ENCODE data around the gene CD79B. TPM values are rescaled to one million over a fixed set of nuclear protein-coding genes. Genes with fewer than 3 reads are reported as not detected.
"Not testable (repeated sequence)": the region's sequence is repeated elsewhere in the genome, so short reads cannot be mapped to it uniquely, and the experiment has no call there.

CD79B gene
- total RNA-seq, 2 donors from 2014 or later = 33.8 to 58.6 TPM

DNA sequence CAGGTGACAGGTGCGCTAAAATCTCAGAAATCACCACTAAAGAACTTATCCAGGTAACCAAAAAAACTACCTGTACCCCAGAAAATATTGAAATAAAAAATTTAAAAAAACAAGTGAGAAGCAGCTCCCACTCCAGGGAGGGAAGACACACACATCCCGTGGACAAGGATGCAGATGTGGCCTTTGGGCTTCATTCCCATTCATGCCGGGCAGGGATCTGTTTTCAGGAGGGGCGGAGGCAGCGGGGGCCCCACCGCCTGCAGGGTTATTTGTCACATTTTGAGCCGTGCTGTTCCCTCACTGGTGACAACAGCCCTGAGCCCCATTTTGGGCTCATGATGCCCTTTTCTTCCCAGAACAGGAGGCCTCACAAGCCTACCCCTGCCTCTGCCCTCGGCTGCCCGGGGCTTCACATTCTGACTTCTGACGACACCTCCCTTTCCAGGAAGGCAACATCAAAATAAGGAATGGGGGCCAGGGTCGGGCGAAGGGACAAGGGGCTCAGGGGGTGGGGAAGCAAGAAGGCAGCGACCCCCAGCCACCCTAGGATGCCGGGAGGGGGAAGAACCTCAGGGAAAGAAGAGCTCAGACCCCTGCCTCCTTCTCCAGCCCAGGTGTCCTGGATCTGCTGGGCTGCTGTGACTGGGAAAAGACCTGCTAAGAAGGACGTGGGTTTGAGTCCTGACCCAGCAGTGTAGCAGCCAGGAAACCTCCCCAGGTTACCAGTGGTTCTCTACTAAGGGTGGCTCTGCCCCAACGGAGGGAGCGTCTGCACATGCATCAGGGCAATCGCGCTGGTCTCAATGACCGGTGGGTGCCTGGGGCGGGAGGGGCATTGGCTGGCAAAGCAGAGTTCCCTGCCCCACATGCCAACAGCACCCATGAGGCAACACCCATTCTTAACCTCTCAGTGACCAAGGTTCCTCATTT lies 2.3 kb upstream of the CD79B start:
- Mint-ChIP-seq H3K27me3 (peaks cover 0 to 2% of the 10 kb centered on the region in 2 donors), H3K27ac (no peak overlapping the region), H3K4me1 (ENCODE audit: low read depth in 2 of 2) (peaks cover 14 to 16% of the 10 kb centered on the region in 2 donors), H3K36me3 (no peaks in the 10 kb centered on the region), H3K4me3 (no peak overlapping the region), H3K9me3 (no peaks in the 10 kb centered on the region)
- DNase-seq (ENCODE audit: low spot score) (no peak), ATAC-seq (no peak)

- Mint-ChIP-seq H3K27me3 (peaks cover 0 to 2% of the 10 kb centered on the region in 2 donors), H3K36me3 (no peaks in the 10 kb centered on the region), H3K4me1 (ENCODE audit: low read depth in 2 of 2) (peaks cover 14 to 16% of the 10 kb centered on the region in 2 donors), H3K27ac (no peak overlapping the region), H3K9me3 (no peaks in the 10 kb centered on the region), H3K4me3 (no peak overlapping the region)
- DNase-seq (ENCODE audit: low spot score) (no peak), ATAC-seq (no peak)
Measured at GRCh38 chr17:63933598-63933997, 1.5 kb upstream of the CD79B start.

- peaks cover 0 to 2% of the 10 kb centered on the region in 2 donors for H3K27me3 Mint-ChIP-seq
- no peak for DNase-seq (ENCODE audit: low spot score)
- H3K27ac Mint-ChIP-seq = peak overlapping the region; percentile 55 to 89
- H3K9me3 Mint-ChIP-seq = no peaks in the 10 kb centered on the region
- peaks cover 14 to 16% of the 10 kb centered on the region in 2 donors for H3K4me1 Mint-ChIP-seq (ENCODE audit: low read depth in 2 of 2)
- peak overlapping the region; percentile 88 for H3K4me3 Mint-ChIP-seq
- H3K36me3 Mint-ChIP-seq = no peaks in the 10 kb centered on the region
- no peak for ATAC-seq
Measured at GRCh38 chr17:63932721-63933120, 590 bp upstream of the CD79B start.

DNA sequence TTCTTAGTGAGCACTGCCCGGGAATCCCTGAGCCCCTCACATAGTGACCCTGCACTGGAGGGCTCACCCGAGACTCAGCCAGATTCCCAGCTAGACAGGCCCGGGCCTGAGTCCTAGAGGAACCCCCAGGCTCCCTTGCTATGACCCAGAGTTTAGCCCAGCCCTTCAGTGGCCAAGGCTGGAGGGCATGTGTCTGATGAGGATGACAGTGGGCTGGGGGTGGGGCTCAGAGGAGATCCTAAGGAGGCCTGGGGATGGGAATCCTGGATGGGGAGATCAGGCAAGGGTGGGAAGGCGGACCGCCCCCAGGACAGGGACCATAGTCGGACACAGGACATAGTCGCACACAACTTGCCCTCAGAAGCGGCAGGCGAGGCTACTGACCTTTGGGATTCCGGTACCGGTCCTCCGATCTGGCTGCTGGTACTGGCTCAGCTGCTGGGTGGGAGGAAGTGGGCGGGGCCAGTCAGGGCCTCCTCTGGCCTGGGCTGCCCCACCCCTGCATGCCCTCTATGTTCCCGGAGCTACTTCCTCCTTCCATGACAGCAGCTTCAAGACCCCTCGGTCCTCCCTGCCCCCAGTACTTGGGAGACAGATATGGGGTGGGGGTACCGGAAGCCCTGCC lies 1.1 kb downstream of the CD79B start:
- no peaks in the 10 kb centered on the region for H3K9me3 Mint-ChIP-seq
- ATAC-seq (peak; percentile 84 to 86), DNase-seq (ENCODE audit: low spot score) (peak; percentile 81)
- peaks cover 0 to under 1% of the 10 kb centered on the region in 2 donors for H3K27me3 Mint-ChIP-seq
- H3K27ac Mint-ChIP-seq = peak overlapping the region; percentile 55 to 89
- H3K36me3 Mint-ChIP-seq = no peaks in the 10 kb centered on the region
- peak overlapping the region; percentile 88 for H3K4me3 Mint-ChIP-seq
- H3K4me1 Mint-ChIP-seq (ENCODE audit: low read depth in 2 of 2) = peaks cover 14 to 16% of the 10 kb centered on the region in 2 donors

- Mint-ChIP-seq H3K27ac (peak overlapping the region in 1 of 2 donors; percentile 89), H3K4me3 (peak overlapping the region; percentile 88), H3K36me3 (no peaks in the 10 kb centered on the region), H3K4me1 (ENCODE audit: low read depth in 2 of 2) (peaks cover 14 to 16% of the 10 kb centered on the region in 2 donors), H3K27me3 (no peaks in the 10 kb centered on the region), H3K9me3 (no peaks in the 10 kb centered on the region)
- ATAC-seq = no peak
- DNase-seq (ENCODE audit: low spot score) = no peak
Measured at GRCh38 chr17:63929860-63930766, 2.0 kb downstream of the CD79B start.

- H3K27me3 Mint-ChIP-seq = no peaks in the 10 kb centered on the region
- no peaks in the 10 kb centered on the region for H3K36me3 Mint-ChIP-seq
- DNase-seq (ENCODE audit: low spot score) = no peak
- ATAC-seq = no peak
- no peak overlapping the region for H3K4me3 Mint-ChIP-seq
- peaks cover 14 to 16% of the 10 kb centered on the region in 2 donors for H3K4me1 Mint-ChIP-seq (ENCODE audit: low read depth in 2 of 2)
- H3K9me3 Mint-ChIP-seq = no peaks in the 10 kb centered on the region
- no peak overlapping the region for H3K27ac Mint-ChIP-seq
Measured at GRCh38 chr17:63928966-63929695, 3.0 kb downstream of the CD79B start.

DNA sequence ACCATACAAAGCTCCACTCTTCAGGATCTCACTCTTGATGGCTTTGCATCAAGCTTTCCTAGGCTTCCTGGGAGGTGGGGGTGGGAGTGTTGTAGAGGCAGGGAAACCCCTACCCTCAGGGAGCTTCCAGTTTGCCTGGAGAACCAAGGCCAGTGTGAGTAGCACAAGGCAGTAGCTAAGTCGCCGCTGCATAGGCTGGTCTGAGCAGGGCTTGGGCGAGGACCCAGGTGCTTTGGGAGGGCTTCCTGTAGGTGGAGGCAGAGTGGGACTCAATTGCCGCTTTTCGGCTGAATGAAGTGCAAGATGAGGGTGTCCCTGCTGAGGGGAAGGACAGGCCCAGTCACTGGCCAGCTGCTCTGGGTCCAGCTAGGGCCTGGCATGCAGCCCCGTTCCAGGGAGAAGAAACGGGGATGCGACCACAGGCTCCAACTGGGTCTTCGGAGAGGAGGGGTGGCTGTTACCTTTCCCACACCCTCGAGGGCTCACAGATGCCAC lies 3.9 kb downstream of the CD79B start:
- H3K9me3 Mint-ChIP-seq = no peaks in the 10 kb centered on the region
- ATAC-seq (no peak), DNase-seq (ENCODE audit: low spot score) (no peak)
- H3K27me3 Mint-ChIP-seq = no peaks in the 10 kb centered on the region
- no peaks in the 10 kb centered on the region for H3K36me3 Mint-ChIP-seq
- peaks cover 14 to 16% of the 10 kb centered on the region in 2 donors for H3K4me1 Mint-ChIP-seq (ENCODE audit: low read depth in 2 of 2)
- no peak overlapping the region for H3K27ac Mint-ChIP-seq
- no peak overlapping the region for H3K4me3 Mint-ChIP-seq

GRCh38 chr17:63927464-63928171 lies 4.5 kb downstream of the CD79B start:
- DNase-seq (ENCODE audit: low spot score) = no peak
- H3K9me3 Mint-ChIP-seq = no peaks in the 10 kb centered on the region
- no peak overlapping the region for H3K4me3 Mint-ChIP-seq

DNA sequence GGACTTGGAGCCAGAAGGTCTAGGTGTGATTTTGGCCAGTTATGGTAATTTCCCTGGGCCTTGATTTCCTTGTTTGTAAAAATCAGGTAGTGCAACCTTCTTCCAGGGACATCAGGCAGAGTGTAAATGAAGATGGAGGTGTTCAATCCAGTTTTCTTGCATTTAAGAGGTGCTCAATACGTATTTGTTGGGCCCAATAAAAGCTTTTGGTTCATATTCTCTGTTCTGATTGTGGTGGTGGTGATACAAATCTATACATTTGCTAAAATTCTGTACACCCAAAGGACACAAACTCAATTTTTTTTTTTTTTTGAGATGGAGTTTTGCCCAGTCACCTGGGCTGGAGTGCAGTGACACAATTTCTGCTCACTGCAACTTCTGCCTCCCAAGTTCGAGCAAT lies 6.0 kb downstream of the CD79B start:
- Mint-ChIP-seq H3K4me3 (no peak overlapping the region), H3K36me3 (no peaks in the 10 kb centered on the region), H3K27me3 (no peaks in the 10 kb centered on the region), H3K27ac (no peak overlapping the region), H3K9me3 (no peaks in the 10 kb centered on the region), H3K4me1 (ENCODE audit: low read depth in 2 of 2) (peaks cover 6 to 9% of the 10 kb centered on the region in 2 donors)
- DNase-seq (ENCODE audit: low spot score) (no peak), ATAC-seq (no peak)

More at GRCh38 chr17:63927464-63928171, 4.5 kb downstream of the CD79B start:
- Mint-ChIP-seq H3K27me3 (no peaks in the 10 kb centered on the region), H3K4me1 (ENCODE audit: low read depth in 2 of 2) (peaks cover 13 to 15% of the 10 kb centered on the region in 2 donors), H3K27ac (no peak overlapping the region), H3K36me3 (no peaks in the 10 kb centered on the region)
- no peak for ATAC-seq

DNA sequence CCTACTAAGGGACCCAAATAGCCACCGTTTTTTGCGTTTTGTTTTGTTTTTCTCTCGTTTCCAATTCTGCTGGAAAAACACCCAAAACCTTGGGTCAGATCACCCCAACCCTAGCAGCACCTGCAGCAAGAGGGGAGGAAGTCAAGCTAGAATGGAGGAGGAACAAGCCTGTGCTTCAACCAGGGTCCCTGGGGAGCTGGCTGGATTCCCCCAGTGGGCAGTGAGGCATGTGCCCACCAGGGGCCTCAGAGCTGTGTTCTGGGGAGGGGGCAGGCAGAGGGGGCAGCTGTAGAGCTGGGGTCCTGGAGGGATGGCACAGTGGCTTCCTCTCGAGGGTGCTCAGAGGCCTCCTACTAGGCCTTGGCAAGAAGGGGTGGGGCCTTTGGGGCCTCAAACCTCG lies 6.5 kb downstream of the CD79B start:
- no peaks in the 10 kb centered on the region for H3K36me3 Mint-ChIP-seq
- H3K9me3 Mint-ChIP-seq = no peaks in the 10 kb centered on the region
- H3K27me3 Mint-ChIP-seq = no peaks in the 10 kb centered on the region
- no peak overlapping the region for H3K27ac Mint-ChIP-seq
- ATAC-seq (no peak), DNase-seq (ENCODE audit: low spot score) (no peak)
- H3K4me3 Mint-ChIP-seq = no peak overlapping the region
- peaks cover 1 to 5% of the 10 kb centered on the region in 2 donors for H3K4me1 Mint-ChIP-seq (ENCODE audit: low read depth in 2 of 2)

- H3K4me1 Mint-ChIP-seq (ENCODE audit: low read depth in 2 of 2); H3K9me3 Mint-ChIP-seq; DNase-seq (ENCODE audit: low spot score); H3K4me3 Mint-ChIP-seq; ATAC-seq; H3K27ac Mint-ChIP-seq; H3K36me3 Mint-ChIP-seq; H3K27me3 Mint-ChIP-seq: not testable (repeated sequence)
Measured at GRCh38 chr17:63922402-63922801, 9.7 kb downstream of the CD79B start.

- not testable (repeated sequence) for H3K4me1 Mint-ChIP-seq (ENCODE audit: low read depth in 2 of 2); H3K36me3 Mint-ChIP-seq; H3K4me3 Mint-ChIP-seq; H3K27me3 Mint-ChIP-seq; ATAC-seq; H3K9me3 Mint-ChIP-seq; H3K27ac Mint-ChIP-seq
- peak; percentile 38 for DNase-seq (ENCODE audit: low spot score)
Measured at GRCh38 chr17:63920779-63921178, 11.4 kb downstream of the CD79B start.

Data from natural killer cell treated with Interleukin-12 subunit alpha and Interleukin-12 subunit beta and Interleukin-15 and Interleukin-18, amount 100 ng/mL, for 72 hours (primary cell).